ENCODE measurements around the gene SEC14L1.
"Not testable (repeated sequence)": the region's sequence is repeated elsewhere in the genome, so short reads cannot be mapped to it uniquely, and the experiment has no call there.

SEC14L1 gene

DNA sequence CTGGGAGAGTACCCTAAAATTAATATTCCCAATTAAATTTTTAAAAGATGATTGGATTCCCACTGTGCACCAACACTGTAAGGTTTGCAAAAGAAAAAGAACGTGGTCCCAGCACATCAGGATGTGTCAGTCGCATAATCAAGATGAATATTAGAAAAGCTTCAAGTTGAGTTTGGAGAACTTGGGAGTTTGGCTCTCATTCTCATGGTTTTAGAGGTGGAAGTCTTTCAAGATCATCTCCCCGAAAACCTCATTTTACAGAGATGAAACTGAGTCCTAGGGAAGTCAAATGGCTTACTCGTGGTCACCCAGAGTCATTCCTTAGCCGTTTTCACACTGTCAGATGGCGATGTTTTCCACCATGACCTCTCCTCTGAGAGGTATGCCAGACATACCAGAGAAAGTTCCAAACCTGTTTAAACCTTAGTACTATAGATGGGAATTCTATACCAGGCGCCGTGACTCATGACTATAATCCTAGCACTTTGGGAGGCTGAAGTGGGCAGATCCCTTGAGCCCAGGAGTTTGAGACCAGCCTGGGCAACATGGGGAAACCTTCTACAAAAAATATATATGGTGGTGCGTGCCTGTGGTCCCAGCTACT, 1.2 kb downstream of the SEC14L1 start:
- DNase-seq (ENCODE audit: low read depth, low spot score) = no peak

GRCh38 chr17:77142689-77143088, 1.9 kb downstream of the SEC14L1 start:
- DNase-seq (ENCODE audit: low read depth, low spot score) = no peak

DNA sequence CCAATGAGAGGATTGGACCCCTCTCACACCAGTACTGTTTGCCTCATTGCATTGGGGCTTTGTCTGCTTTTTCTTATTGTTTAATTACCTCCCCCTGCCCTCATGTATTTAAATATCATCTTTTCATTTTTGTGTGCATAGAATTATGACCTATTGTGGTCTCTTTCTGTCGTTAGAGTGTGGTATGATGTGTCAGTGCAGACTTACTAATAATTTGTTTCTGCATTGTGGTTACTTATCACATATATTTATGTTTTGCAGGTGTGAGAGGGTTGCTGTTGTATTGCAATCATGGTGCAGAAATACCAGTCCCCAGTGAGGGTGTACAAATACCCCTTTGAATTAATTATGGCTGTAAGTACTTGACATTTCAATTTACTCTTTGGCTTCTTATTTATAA, 2.5 kb downstream of the SEC14L1 start:
- DNase-seq (ENCODE audit: low read depth, low spot score) = no peak

- no peak for DNase-seq (ENCODE audit: low read depth, low spot score)
Measured at GRCh38 chr17:77144227-77144626, 3.5 kb downstream of the SEC14L1 start.

- no peak for DNase-seq (ENCODE audit: low read depth, low spot score)
Measured at GRCh38 chr17:77145224-77145611, 4.4 kb downstream of the SEC14L1 start.

- DNase-seq (ENCODE audit: low read depth, low spot score) = no peak
Measured at GRCh38 chr17:77145612-77146245, 5.0 kb downstream of the SEC14L1 start.

DNA sequence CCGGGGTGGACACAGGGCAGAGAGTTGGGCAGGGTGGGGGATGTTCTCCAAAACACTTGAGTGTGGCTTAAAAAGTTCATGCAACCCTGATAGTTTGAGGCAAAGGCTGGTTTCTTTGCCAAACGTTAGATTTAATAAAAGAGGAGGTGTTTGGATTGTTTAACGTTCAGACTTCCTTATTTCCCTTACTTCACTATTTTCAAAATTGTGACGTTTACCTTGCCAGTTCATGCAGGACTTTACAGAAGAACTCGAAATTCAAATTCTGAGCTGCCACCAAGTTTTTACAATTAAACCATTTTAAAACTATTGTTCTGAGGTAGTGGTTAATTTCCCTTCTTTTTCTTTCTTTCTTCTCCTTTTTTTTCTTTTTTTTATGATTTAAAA, 5.5 kb downstream of the SEC14L1 start:
- DNase-seq (ENCODE audit: low read depth, low spot score) = no peak

DNA sequence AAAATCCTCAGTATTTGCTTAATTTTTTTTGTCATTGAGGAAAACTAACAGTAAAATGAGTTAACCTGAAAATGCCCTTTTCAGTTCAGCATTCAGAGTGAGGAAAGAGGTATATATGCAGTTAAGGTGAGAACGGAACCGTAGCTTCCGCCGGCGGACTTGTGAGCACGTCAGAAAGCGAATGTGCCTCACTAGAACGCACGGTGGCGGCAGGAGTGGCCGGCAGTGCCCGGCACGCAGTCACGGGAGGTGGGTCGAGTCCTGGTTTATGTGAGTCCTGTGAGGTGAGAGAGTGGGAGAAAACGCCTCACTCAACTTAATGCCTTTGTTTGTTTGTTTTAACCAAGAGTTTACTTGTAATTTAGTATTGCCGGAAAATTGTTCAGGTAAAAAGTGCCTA, 6.1 kb downstream of the SEC14L1 start:
- DNase-seq (ENCODE audit: low read depth, low spot score) = no peak

DNA sequence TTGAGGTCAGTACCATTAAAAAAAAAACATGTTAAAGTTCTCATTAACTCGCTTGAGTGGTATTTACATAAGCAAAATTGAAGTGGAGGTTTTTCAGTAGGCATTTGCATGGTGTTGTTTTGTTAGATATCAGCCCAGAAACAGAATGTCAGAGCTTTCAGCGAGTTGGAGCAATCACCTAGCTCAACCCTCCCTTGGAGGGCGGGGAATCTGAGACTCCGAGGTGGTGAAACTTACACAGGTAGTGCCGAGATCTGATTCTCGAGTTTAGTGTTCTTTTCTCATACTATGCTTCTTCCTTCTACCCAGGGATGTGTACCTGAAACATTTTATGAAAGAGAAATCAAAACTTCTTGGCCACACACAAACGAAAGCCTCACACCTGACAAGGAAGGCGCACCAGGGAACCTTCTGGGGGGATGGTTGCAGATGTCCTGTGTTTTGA, 6.6 kb downstream of the SEC14L1 start:
- DNase-seq (ENCODE audit: low read depth, low spot score) = no peak

DNA sequence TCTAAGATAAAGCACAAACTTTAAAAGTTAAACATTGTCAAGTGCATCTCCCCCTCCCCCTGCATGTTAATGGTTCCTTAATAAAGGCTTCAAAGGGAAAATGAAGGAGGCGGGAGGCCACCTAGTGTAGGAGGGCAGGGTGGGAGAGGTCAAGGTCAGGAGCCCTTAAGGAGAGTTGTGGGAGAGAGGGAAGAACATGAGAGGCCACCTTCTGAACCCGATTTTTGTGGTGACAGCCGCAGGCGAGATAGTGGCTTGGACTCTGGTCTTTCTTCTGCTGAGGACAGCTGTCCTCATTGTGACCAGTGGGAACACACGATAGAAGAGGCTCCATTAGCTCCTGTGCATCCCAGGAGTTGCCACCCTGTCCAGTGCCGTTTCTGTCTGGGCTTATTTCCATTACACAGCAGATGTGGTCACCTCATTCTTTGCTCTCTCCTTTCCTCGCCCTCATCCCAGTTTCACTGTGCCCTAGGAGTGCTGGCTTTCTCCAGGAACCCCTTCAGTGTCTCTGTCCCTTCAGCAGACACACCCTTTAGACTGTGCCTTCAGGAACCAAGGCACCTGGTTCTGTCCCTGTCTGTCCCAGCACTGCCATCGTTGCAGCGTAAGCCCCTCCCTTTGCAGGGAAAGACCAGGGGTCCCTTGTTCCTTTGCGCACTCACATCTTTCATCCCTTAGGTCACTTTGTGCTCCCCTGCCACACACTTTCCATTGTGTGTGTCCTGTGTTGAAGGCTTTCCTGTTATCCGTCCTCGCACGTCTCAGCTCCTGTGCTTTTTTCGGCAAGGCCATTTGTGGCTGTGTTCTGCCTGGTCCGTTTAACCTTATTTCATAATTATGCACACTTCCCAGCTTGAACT, 7.5 kb downstream of the SEC14L1 start:
- no peak for DNase-seq (ENCODE audit: low read depth, low spot score)

DNA sequence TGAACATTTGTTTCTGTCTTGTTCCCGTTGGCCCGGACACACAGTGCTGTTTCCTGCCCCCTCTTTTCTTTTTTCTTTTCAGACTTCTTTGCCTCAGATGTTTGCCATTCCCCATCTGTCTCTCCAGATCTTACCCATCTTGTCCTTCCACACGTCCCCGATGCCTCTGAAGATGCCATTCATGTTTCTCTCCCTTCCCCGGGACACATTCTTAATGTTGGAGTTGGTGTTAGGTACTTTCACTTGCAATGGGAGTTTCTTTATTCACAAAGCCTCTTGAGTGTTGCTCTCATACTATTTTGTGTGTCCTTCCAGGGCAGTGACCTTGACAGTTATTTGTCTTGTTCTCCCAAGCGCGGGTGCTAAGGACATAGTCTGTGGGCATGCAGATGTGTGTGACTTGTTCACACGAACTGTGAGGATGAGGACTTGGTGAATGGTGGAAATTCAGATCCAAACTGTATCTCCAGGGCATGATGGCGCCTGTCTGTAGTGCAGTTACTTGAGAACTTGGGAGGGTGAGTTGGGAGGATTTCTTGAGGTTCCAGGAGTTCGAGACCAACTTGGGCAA, 8.3 kb downstream of the SEC14L1 start:
- no peak for DNase-seq (ENCODE audit: low read depth, low spot score)

DNA sequence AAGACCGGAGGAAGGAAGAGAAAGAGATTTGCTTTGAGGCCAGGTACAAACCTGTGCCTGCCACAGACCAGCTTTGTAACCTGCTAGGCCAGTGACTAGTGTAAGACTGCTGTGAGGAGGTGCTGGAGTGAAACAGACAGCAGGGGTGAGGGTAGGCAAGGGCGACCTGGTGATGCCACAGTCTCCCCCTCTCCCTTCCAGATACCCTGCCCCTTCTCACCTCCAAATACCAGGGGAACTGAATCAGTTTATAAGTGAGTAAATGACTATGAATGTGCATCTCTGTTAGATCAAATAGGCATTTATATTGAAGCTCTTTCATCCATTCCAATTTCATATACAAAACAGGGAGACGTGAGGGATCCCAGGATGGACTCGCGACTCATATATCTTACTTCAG, 9.4 kb downstream of the SEC14L1 start:
- no peak for DNase-seq (ENCODE audit: low read depth, low spot score)

GRCh38 chr17:77151186-77151585, 10.4 kb downstream of the SEC14L1 start:
- DNase-seq (ENCODE audit: low read depth, low spot score) = no peak

DNA sequence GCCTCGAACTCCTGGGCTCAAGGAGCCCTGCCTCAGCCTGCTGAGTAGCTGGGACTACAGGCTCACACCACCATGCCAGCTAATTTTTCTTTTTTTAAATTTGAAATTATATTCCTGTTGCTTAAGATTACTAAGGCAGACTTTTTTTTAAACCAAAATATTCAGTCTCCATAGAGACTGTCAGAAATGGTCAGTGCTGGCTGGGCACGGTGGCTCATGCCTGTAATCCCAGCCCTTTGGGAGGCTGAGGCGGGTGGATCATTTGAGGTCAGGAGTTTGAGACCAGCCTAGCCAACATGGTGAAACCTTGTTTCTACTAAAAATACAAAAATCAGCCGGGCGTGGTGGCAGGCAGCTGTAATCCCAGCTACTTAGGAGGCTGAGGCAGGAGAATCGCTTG, 11.3 kb downstream of the SEC14L1 start:
- DNase-seq (ENCODE audit: low read depth, low spot score) = not testable (repeated sequence)

DNA sequence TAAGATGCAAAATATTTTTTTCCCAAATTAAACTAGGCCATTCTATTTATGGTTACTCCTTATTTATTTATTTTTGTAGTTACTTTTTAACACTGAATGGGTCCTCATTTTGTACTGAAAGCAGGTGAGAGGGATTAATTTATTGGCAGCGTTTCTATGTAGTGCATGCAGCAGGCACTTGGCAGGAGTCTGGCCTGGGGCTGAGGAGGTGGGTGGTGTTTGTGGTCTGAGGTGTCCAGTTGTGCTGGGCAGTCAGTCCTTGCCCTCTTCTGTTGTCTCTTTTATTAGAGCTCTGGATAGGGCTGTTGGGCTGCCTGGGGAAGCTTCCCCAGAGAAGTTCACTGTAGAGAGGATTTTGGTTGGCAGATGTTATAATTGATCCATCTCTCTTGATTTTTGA, 12.7 kb downstream of the SEC14L1 start:
- no peak for DNase-seq (ENCODE audit: low read depth, low spot score)

DNA sequence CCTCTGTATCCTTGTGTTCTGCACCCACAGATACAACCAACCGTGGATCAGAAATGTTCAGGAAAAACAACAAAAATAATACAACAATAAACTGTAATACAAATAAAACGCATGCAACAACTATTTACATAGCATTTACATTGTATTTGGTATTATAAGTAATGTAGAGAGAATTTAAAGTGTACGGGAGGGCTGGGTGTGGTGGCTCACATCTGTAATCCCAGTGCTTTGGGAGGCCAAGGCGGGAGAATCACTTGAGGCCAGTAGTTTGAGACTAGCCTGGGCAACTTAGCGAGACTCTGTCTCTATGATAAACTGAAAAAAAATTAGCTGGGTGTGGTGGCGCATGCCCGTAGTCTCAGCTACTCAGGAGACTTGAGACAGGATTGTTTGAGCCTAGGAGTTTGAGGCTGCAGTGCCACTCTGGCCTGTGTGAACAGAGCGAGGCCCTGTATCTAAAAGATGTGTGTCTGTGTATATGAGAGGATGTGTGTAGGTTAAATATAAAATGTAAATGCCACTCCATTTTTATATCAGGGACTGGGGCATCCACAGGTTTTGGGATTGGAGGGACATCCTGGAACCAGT, 13.3 kb downstream of the SEC14L1 start:
- DNase-seq (ENCODE audit: low read depth, low spot score) = no peak

DNA sequence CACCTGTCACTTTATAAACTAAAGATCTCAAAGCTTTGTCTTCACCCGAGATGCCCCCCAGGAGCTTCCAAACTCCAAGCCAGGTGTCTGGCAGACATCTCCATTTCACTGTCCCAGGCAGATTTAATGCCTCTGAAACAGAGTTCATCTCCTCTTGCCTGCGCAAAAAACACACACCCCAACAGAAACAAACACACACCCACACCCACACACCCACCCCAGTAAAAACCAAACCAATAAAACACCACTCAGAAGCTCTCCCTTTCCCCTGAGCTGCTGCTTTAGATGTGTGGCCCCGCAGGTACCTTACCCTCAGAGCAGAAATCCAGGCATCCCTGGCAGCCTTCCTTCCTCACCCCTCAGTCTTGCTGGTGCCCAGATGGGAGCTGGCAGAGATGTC, 14.4 kb downstream of the SEC14L1 start:
- no peak for DNase-seq (ENCODE audit: low read depth, low spot score)

- not testable (repeated sequence) for DNase-seq (ENCODE audit: low read depth, low spot score)
Measured at GRCh38 chr17:77157766-77158165, 17.0 kb downstream of the SEC14L1 start.

- DNase-seq (ENCODE audit: low read depth, low spot score) = no peak
Measured at GRCh38 chr17:77160091-77160874, 19.5 kb downstream of the SEC14L1 start.

GRCh38 chr17:77160875-77161530, 20.2 kb downstream of the SEC14L1 start:
- DNase-seq (ENCODE audit: low read depth, low spot score) = no peak

- no peak for DNase-seq (ENCODE audit: low read depth, low spot score)
Measured at GRCh38 chr17:77161953-77162352, 21.2 kb downstream of the SEC14L1 start.
